ENCODE measurements around the gene RNF187. TPM values are rescaled to one million over a fixed set of nuclear protein-coding genes. Genes with fewer than 3 reads are reported as not detected.

The RNF187 gene
- total RNA-seq, 1 donor from 2014 or later: 129 TPM

- Mint-ChIP-seq H3K27me3 (ENCODE audit: low read depth, unreplicated experiment) (peaks cover 79% of the 10 kb centered on the region), H3K27ac (ENCODE audit: unreplicated experiment) (no peak overlapping the region), H3K36me3 (ENCODE audit: low read depth, unreplicated experiment) (no peaks in the 10 kb centered on the region), H3K4me3 (ENCODE audit: unreplicated experiment) (no peak overlapping the region), H3K4me1 (ENCODE audit: low read depth, unreplicated experiment) (no peaks in the 10 kb centered on the region), H3K9me3 (ENCODE audit: unreplicated experiment) (peaks cover 4% of the 10 kb centered on the region)
- Histone ChIP-seq H2AFZ (ENCODE audit: low read depth, low read length) (no peak overlapping the region), H3K27ac (ENCODE audit: low read depth, low read length) (no peak overlapping the region), H3K4me2 (ENCODE audit: low read length) (no peak overlapping the region), H3K4me1 (ENCODE audit: insufficient read depth, low read length) (no peaks in the 10 kb centered on the region), H3K9ac (ENCODE audit: low read length) (no peak overlapping the region), H3K36me3 (ENCODE audit: insufficient read depth, low read length) (no peaks in the 10 kb centered on the region), H4K20me1 (ENCODE audit: insufficient read depth, low read length) (no peaks in the 10 kb centered on the region), H3K79me2 (ENCODE audit: insufficient read depth, low read length) (no peaks in the 10 kb centered on the region), H3K4me3 (ENCODE audit: insufficient read depth, low read depth, low read length) (no peak overlapping the region), H3K9me3 (ENCODE audit: insufficient read depth, low read depth, low read length) (no peaks in the 10 kb centered on the region), H3K27me3 (ENCODE audit: insufficient read depth, low read length) (no peaks in the 10 kb centered on the region)
- DNase-seq (ENCODE audit: low read depth) (no peak), FAIRE-seq (no peak)
- no peak for TF ChIP-seq EZH2 (IDR thresholded peaks at IDR 0.05; ENCODE audit: insufficient read depth, low read length)
- TF ChIP-seq CTCF (IDR thresholded peaks at IDR 0.05; ENCODE audit: insufficient read depth, low read depth, low read length): no peak
Measured at GRCh38 chr1:228530086-228530758, 43.0 kb downstream of the RNF187 start.

DNA sequence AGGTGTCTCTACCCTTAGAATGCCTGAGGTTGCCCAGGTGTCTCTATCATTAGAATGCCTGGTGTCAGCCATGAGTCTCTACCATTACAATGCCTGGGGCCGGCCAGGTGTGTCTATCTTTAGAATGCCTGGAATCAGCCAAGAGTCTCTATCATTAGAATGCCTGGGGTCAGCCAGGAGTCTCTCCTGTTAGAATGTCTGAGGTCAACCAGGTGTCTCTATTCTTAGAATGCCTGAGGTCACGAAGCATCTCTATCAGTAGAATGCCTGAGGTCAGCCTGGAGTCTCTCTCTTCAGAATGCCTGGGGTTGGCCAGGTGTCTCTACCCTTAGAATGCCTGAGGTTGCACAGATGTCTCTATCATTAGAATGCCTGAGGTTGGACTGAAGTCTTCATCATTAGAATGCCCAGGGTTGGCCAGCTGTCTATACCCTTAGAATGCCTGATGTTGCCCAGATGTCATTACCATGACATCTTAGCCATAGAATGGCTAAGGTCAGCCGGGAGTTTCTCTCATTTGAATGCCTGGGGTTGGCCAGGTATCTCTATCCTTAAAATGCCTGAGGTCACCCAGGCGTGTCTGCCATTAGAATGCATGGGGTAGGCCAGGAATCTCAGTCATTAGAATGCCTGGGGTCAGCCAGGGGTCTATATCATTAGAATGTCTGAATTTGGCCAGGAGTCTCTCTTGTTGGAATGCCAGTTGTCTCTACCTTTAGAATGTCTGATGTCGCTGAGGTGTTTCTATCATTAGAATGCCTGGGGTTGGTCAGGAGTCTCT lies 44.0 kb downstream of the RNF187 start:
- Mint-ChIP-seq H3K36me3 (ENCODE audit: low read depth, unreplicated experiment) (no peaks in the 10 kb centered on the region), H3K27ac (ENCODE audit: unreplicated experiment) (no peak overlapping the region), H3K9me3 (ENCODE audit: unreplicated experiment) (peaks cover 7% of the 10 kb centered on the region), H3K27me3 (ENCODE audit: low read depth, unreplicated experiment) (peaks cover 84% of the 10 kb centered on the region), H3K4me1 (ENCODE audit: low read depth, unreplicated experiment) (no peaks in the 10 kb centered on the region), H3K4me3 (ENCODE audit: unreplicated experiment) (no peak overlapping the region)
- no peaks in the 10 kb centered on the region for H3K36me3 ChIP-seq (ENCODE audit: insufficient read depth, low read length)
- H4K20me1 ChIP-seq (ENCODE audit: insufficient read depth, low read length): no peaks in the 10 kb centered on the region
- H3K4me2 ChIP-seq (ENCODE audit: low read length): no peak overlapping the region
- H3K9ac ChIP-seq (ENCODE audit: low read length): no peak overlapping the region
- H3K27me3 ChIP-seq (ENCODE audit: insufficient read depth, low read length): no peaks in the 10 kb centered on the region
- DNase-seq (ENCODE audit: low read depth): no peak
- no peak for TF ChIP-seq CTCF (IDR thresholded peaks at IDR 0.05; ENCODE audit: insufficient read depth, low read depth, low read length)
- TF ChIP-seq EZH2 (IDR thresholded peaks at IDR 0.05; ENCODE audit: insufficient read depth, low read length): no peak
- H3K27ac ChIP-seq (ENCODE audit: low read depth, low read length): no peak overlapping the region
- no peak overlapping the region for H2AFZ ChIP-seq (ENCODE audit: low read depth, low read length)
- FAIRE-seq: no peak
- no peaks in the 10 kb centered on the region for H3K79me2 ChIP-seq (ENCODE audit: insufficient read depth, low read length)
- no peaks in the 10 kb centered on the region for H3K9me3 ChIP-seq (ENCODE audit: insufficient read depth, low read depth, low read length)
- no peaks in the 10 kb centered on the region for H3K4me1 ChIP-seq (ENCODE audit: insufficient read depth, low read length)
- no peak overlapping the region for H3K4me3 ChIP-seq (ENCODE audit: insufficient read depth, low read depth, low read length)

DNA sequence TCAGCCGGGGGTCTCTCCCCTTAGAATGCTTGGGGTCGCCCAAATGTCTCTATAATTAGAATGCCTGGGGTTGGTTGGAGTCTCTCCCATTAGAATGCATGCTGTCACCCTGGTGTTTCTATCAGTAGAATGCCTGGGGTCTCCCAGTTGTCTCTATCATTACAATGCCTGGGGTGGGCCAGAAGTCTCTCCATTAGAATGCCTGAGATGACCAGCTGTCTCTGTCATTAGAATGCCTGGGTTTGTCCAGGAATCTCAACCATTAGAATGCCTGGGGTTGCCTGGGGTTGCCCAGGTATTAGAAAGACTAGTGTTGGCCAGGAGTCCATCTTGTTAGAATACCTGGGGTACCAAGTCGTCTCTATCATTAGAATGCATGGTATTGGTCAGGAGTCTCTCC lies 51.6 kb downstream of the RNF187 start:
- H3K9ac ChIP-seq (ENCODE audit: low read length): no peak overlapping the region
- H3K4me1 ChIP-seq (ENCODE audit: insufficient read depth, low read length): no peaks in the 10 kb centered on the region
- no peak overlapping the region for H3K27ac ChIP-seq (ENCODE audit: low read depth, low read length)
- no peak overlapping the region for H3K4me3 Mint-ChIP-seq (ENCODE audit: unreplicated experiment)
- H3K27ac Mint-ChIP-seq (ENCODE audit: unreplicated experiment): no peak overlapping the region
- H3K4me2 ChIP-seq (ENCODE audit: low read length): no peak overlapping the region
- no peak overlapping the region for H2AFZ ChIP-seq (ENCODE audit: low read depth, low read length)
- no peaks in the 10 kb centered on the region for H4K20me1 ChIP-seq (ENCODE audit: insufficient read depth, low read length)
- peaks cover 40% of the 10 kb centered on the region for H3K9me3 Mint-ChIP-seq (ENCODE audit: unreplicated experiment)
- no peaks in the 10 kb centered on the region for H3K36me3 ChIP-seq (ENCODE audit: insufficient read depth, low read length)
- no peaks in the 10 kb centered on the region for H3K79me2 ChIP-seq (ENCODE audit: insufficient read depth, low read length)
- H3K9me3 ChIP-seq (ENCODE audit: insufficient read depth, low read depth, low read length): no peaks in the 10 kb centered on the region
- H3K4me3 ChIP-seq (ENCODE audit: insufficient read depth, low read depth, low read length): no peak overlapping the region
- DNase-seq (ENCODE audit: low read depth): no peak
- no peaks in the 10 kb centered on the region for H3K4me1 Mint-ChIP-seq (ENCODE audit: low read depth, unreplicated experiment)
- FAIRE-seq: no peak
- peaks cover 85% of the 10 kb centered on the region for H3K27me3 Mint-ChIP-seq (ENCODE audit: low read depth, unreplicated experiment)
- H3K36me3 Mint-ChIP-seq (ENCODE audit: low read depth, unreplicated experiment): no peaks in the 10 kb centered on the region
- no peaks in the 10 kb centered on the region for H3K27me3 ChIP-seq (ENCODE audit: insufficient read depth, low read length)
- TF ChIP-seq CTCF (IDR thresholded peaks at IDR 0.05; ENCODE audit: insufficient read depth, low read depth, low read length) (no peak), EZH2 (IDR thresholded peaks at IDR 0.05; ENCODE audit: insufficient read depth, low read length) (no peak)

All from astrocyte (in vitro differentiated cells and primary cell).